Measurements from ENCODE around the gene GAB2.
"Not testable (repeated sequence)": the region's sequence is repeated elsewhere in the genome, so short reads cannot be mapped to it uniquely, and the experiment has no call there.

GAB2 gene

GRCh38 chr11:78298291-78298771, 119.3 kb downstream of the GAB2 start:
- Histone ChIP-seq H3K27me3 (ENCODE audit: insufficient read depth, low read length) (no peaks in the 10 kb centered on the region), H3K4me1 (ENCODE audit: insufficient read depth, low read length, severe bottlenecking) (no peaks in the 10 kb centered on the region), H3K9me2 (ENCODE audit: low read depth, low read length) (no peaks in the 10 kb centered on the region), H3K9ac (ENCODE audit: low read length) (no peak overlapping the region), H2AFZ (ENCODE audit: low read length) (no peak overlapping the region), H4K20me1 (ENCODE audit: insufficient read depth, low read length) (no peaks in the 10 kb centered on the region), H3K79me2 (ENCODE audit: insufficient read depth, low read length) (no peaks in the 10 kb centered on the region), H3K9me3 (ENCODE audit: low read length) (no peaks in the 10 kb centered on the region), H3K4me3 (ENCODE audit: low read depth, low read length, poor library complexity, severe bottlenecking) (no peak overlapping the region), H3K36me3 (ENCODE audit: insufficient read depth, low read length) (no peaks in the 10 kb centered on the region), H3K4me2 (ENCODE audit: low read length) (no peak overlapping the region), H3K27ac (ENCODE audit: low read depth, low read length, poor library complexity, severe bottlenecking) (no peak overlapping the region), H3F3A (ENCODE audit: insufficient read depth, low read length) (no peaks in the 10 kb centered on the region)
- no peak for TF ChIP-seq EZH2 (IDR thresholded peaks at IDR 0.05; ENCODE audit: borderline replicate concordance, low read length)
- no peak for TF ChIP-seq CTCF (IDR thresholded peaks at IDR 0.05; ENCODE audit: low read length)

- Histone ChIP-seq H2AFZ (ENCODE audit: low read length) (no peak overlapping the region), H3K4me3 (ENCODE audit: low read depth, low read length, poor library complexity, severe bottlenecking) (no peak overlapping the region), H3K9me2 (ENCODE audit: low read depth, low read length) (no peaks in the 10 kb centered on the region), H4K20me1 (ENCODE audit: insufficient read depth, low read length) (no peaks in the 10 kb centered on the region), H3K36me3 (ENCODE audit: insufficient read depth, low read length) (no peaks in the 10 kb centered on the region), H3K27ac (ENCODE audit: low read depth, low read length, poor library complexity, severe bottlenecking) (no peak overlapping the region), H3K4me2 (ENCODE audit: low read length) (no peak overlapping the region), H3K9ac (ENCODE audit: low read length) (no peak overlapping the region), H3K9me3 (ENCODE audit: low read length) (no peaks in the 10 kb centered on the region), H3K27me3 (ENCODE audit: insufficient read depth, low read length) (no peaks in the 10 kb centered on the region), H3K79me2 (ENCODE audit: insufficient read depth, low read length) (no peaks in the 10 kb centered on the region), H3F3A (ENCODE audit: insufficient read depth, low read length) (no peaks in the 10 kb centered on the region), H3K4me1 (ENCODE audit: insufficient read depth, low read length, severe bottlenecking) (no peaks in the 10 kb centered on the region)
- no peak for TF ChIP-seq CTCF (IDR thresholded peaks at IDR 0.05; ENCODE audit: low read length)
- TF ChIP-seq EZH2 (IDR thresholded peaks at IDR 0.05; ENCODE audit: borderline replicate concordance, low read length): no peak
Measured at GRCh38 chr11:78295991-78296930, 121.4 kb downstream of the GAB2 start.

GRCh38 chr11:78295347-78295746, 122.3 kb downstream of the GAB2 start:
- no peaks in the 10 kb centered on the region for H4K20me1 ChIP-seq (ENCODE audit: insufficient read depth, low read length)
- TF ChIP-seq CTCF (IDR thresholded peaks at IDR 0.05; ENCODE audit: low read length) (no peak), EZH2 (IDR thresholded peaks at IDR 0.05; ENCODE audit: borderline replicate concordance, low read length) (no peak)
- H3K27ac ChIP-seq (ENCODE audit: low read depth, low read length, poor library complexity, severe bottlenecking): no peak overlapping the region

GRCh38 chr11:78294100-78294499, 123.5 kb downstream of the GAB2 start:
- H3K36me3 ChIP-seq (ENCODE audit: insufficient read depth, low read length); H3K4me2 ChIP-seq (ENCODE audit: low read length); H3K27me3 ChIP-seq (ENCODE audit: insufficient read depth, low read length); H3K4me3 ChIP-seq (ENCODE audit: low read depth, low read length, poor library complexity, severe bottlenecking); H3F3A ChIP-seq (ENCODE audit: insufficient read depth, low read length); H4K20me1 ChIP-seq (ENCODE audit: insufficient read depth, low read length); H3K27ac ChIP-seq (ENCODE audit: low read depth, low read length, poor library complexity, severe bottlenecking); H3K4me1 ChIP-seq (ENCODE audit: insufficient read depth, low read length, severe bottlenecking); H3K79me2 ChIP-seq (ENCODE audit: insufficient read depth, low read length); H3K9me3 ChIP-seq (ENCODE audit: low read length); H3K9ac ChIP-seq (ENCODE audit: low read length); H3K9me2 ChIP-seq (ENCODE audit: low read depth, low read length); H2AFZ ChIP-seq (ENCODE audit: low read length): not testable (repeated sequence)

More at GRCh38 chr11:78295347-78295746, 122.3 kb downstream of the GAB2 start:
- Histone ChIP-seq H3K4me2 (ENCODE audit: low read length) (no peak overlapping the region), H2AFZ (ENCODE audit: low read length) (no peak overlapping the region), H3K79me2 (ENCODE audit: insufficient read depth, low read length) (no peaks in the 10 kb centered on the region), H3K4me1 (ENCODE audit: insufficient read depth, low read length, severe bottlenecking) (no peaks in the 10 kb centered on the region), H3K9ac (ENCODE audit: low read length) (no peak overlapping the region), H3K9me3 (ENCODE audit: low read length) (no peaks in the 10 kb centered on the region), H3K36me3 (ENCODE audit: insufficient read depth, low read length) (no peaks in the 10 kb centered on the region), H3K4me3 (ENCODE audit: low read depth, low read length, poor library complexity, severe bottlenecking) (no peak overlapping the region), H3F3A (ENCODE audit: insufficient read depth, low read length) (no peaks in the 10 kb centered on the region), H3K9me2 (ENCODE audit: low read depth, low read length) (no peaks in the 10 kb centered on the region), H3K27me3 (ENCODE audit: insufficient read depth, low read length) (no peaks in the 10 kb centered on the region)
